Measurements from ENCODE around the gene IL12RB2.
"Not testable (repeated sequence)": the region's sequence is repeated elsewhere in the genome, so short reads cannot be mapped to it uniquely, and the experiment has no call there.

The IL12RB2 gene

DNA sequence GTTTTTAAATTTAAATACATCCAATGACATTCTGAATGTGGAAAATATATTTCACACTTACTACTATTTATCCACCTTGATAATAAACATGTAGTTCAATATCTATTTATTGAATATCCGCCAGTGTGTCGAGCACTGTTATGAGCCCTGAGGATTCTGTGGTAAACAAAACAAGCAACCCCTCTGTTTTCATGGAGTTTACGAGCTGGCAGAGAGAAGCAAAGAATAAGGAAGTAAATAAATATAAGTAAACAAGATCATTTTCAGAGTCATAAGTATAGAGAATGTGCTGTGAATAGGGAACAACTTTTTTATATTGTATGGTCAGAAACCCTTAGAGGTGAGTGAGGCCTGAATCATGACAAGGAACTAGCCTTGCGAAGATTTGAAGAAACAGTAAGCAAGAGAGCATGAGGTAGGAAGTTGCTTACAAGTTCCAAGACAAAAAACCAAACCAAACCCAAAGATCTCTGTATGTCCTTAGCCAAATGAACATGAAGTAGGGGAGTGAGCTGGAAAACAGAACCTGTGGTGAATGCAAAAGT is 128.9 kb downstream of the IL12RB2 start:
- Mint-ChIP-seq H3K9me3 (no peaks in the 10 kb centered on the region), H3K4me1 (peaks cover 13% of the 10 kb centered on the region), H3K4me3 (no peak overlapping the region), H3K36me3 (peaks cover 5% of the 10 kb centered on the region), H3K27ac (no peak overlapping the region)
- ATAC-seq (no peak), DNase-seq (ENCODE audit: low spot score in 2 of 2) (no peak)

DNA sequence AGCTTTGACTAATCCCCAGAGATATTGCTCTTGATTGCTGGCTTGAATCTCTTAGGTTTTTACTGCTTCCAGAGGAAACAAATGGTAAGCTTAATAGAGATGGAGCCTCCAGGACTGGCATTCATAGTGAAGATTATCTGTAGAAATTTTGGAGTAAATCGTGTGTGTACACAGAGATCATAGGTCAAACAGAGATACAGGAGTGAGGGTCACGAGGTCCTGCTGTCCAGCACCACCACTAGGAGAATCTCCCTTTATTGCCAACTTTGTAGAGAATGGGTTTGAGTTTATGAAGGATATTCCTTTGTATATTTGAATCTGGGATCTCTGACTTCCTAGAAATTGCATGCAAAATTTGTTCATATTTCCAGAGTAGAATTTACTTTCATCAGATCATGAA is 130.3 kb downstream of the IL12RB2 start:
- Mint-ChIP-seq H3K36me3 (no peaks in the 10 kb centered on the region), H3K9me3 (no peaks in the 10 kb centered on the region), H3K4me3 (no peak overlapping the region), H3K4me1 (peaks cover 7% of the 10 kb centered on the region), H3K27ac (no peak overlapping the region)
- no peak for DNase-seq (ENCODE audit: low spot score in 2 of 2)
- ATAC-seq, result no peak

GRCh38 chr1:67439277-67440029 is 131.8 kb downstream of the IL12RB2 start:
- Mint-ChIP-seq H3K27ac (no peak overlapping the region), H3K36me3 (no peaks in the 10 kb centered on the region), H3K4me3 (no peak overlapping the region), H3K4me1 (no peaks in the 10 kb centered on the region), H3K9me3 (no peaks in the 10 kb centered on the region)
- DNase-seq (ENCODE audit: low spot score in 2 of 2), result no peak
- no peak for ATAC-seq

GRCh38 chr1:67440339-67440738 is 132.7 kb downstream of the IL12RB2 start:
- no peaks in the 10 kb centered on the region for H3K9me3 Mint-ChIP-seq
- H3K36me3 Mint-ChIP-seq, result no peaks in the 10 kb centered on the region
- no peaks in the 10 kb centered on the region for H3K4me1 Mint-ChIP-seq
- ATAC-seq (no peak), DNase-seq (ENCODE audit: low spot score in 2 of 2) (no peak)
- no peak overlapping the region for H3K27ac Mint-ChIP-seq
- no peak overlapping the region for H3K4me3 Mint-ChIP-seq

DNA sequence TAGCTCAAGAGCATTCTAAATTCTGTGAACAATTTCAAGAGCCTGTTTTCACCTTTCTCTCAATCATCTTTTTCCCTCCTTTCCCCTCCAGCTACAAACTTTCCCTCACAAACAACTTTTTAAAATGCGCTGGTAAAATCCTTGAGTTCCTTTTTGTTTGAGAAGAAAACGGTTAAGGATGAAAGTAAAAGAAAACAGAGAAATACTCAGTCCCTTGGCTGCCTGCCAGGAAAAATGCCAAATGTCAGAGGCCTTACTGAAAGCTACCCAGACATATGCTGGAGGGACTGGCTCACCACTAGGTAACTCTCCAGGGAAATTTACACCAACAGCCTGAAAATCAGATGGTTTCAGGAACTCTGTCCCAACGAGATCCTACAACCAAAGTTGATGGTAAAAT is 133.5 kb downstream of the IL12RB2 start:
- Mint-ChIP-seq H3K27ac (no peak overlapping the region), H3K4me1 (no peaks in the 10 kb centered on the region), H3K36me3 (no peaks in the 10 kb centered on the region), H3K9me3 (no peaks in the 10 kb centered on the region), H3K4me3 (no peak overlapping the region)
- no peak for DNase-seq (ENCODE audit: low spot score in 2 of 2)
- ATAC-seq, result peak; percentile 20

DNA sequence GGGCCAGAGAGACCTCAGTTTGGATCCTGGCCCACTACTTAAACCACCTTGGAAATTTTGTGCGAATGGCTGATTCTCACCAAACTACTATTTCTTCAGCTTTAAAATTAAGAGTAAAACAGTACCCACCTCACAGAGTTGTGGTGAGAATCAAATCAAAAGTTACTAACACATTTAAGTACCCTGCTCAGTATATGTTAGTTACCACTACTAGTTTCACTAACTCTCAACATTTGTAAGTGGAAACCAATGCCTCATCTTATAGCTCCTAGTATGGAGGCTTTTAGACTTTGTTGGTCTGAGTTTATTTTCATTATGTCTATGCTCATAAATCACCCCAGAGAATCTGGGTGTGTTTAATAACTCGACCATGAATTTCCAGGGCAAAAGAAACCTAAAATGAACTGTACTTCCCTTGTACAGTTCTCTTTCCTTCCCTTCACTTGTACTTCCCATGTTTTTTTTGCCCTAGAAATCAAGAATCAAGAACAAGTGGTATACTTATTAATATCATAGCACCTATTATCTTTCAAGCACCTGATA is 134.1 kb downstream of the IL12RB2 start:
- Mint-ChIP-seq H3K36me3 (no peaks in the 10 kb centered on the region), H3K4me1 (peaks cover 4% of the 10 kb centered on the region), H3K9me3 (no peaks in the 10 kb centered on the region), H3K4me3 (no peak overlapping the region), H3K27ac (no peak overlapping the region)
- DNase-seq (ENCODE audit: low spot score in 2 of 2) (no peak), ATAC-seq (peak; percentile 95)

DNA sequence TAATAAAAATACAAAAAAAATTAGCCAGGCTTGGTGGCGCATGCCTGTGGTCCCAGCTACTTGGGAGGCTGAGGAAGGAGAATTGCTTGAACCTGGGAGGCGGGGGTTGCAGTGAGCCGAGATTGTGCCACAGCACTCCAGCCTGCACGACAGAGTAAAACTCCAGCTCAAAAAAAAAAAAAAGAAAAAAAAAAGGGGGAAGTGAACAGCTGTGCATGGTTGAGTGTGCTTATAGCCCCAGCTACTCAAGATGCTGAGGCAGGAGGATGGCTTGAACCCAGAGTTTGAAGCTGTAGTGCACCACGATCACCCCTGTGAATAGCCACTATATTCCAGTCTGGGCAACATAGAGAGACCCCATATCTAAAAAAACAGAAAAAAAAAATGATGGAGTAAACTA is 138.3 kb downstream of the IL12RB2 start:
- not testable (repeated sequence) for H3K9me3 Mint-ChIP-seq; H3K4me3 Mint-ChIP-seq; ATAC-seq; H3K36me3 Mint-ChIP-seq; H3K27ac Mint-ChIP-seq; DNase-seq (ENCODE audit: low spot score in 2 of 2); H3K4me1 Mint-ChIP-seq
